Endothelial cell of umbilical vein (primary cell): ENCODE measurements around the gene SEMA3A. TPM values are rescaled to one million over a fixed set of nuclear protein-coding genes. Genes with fewer than 3 reads are reported as not detected.

ENCODE experiments used
- BruUV-seq: library from RNA; stranded (reverse); fragments of 400-500 nt; replicated peaks from 2 replicates; lab custom pipeline; 2021; lab: Mats Ljungman, UMichigan
- CTCF ChIA-PET: fragments of 300-600, 350-600 bp; sonication (Branson Sonifier 250); formaldehyde crosslinking; loops from one replicate; lab custom pipeline; 2021; ENCODE audit warnings: antibody characterized with exemption, inconsistent platforms; lab: Charles Lee
- POLR2A ChIA-PET: fragments of 300-600, 350-600 bp; sonication (Branson Sonifier 250); formaldehyde crosslinking; loops from one replicate; lab custom pipeline; 2021; ENCODE audit warnings: antibody characterized with exemption, inconsistent platforms; lab: Charles Lee
- DNase-seq: peaks from one replicate; pipeline ENCODE4 v3.0.0-alpha.2; 2011; ENCODE audit warnings: low read depth, low spot score
- FAIRE-seq: peaks from 2 replicates; lab custom pipeline; 2011; peaks lifted over from hg19 to GRCh38; lab: Jason Lieb, UNC
- H2AFZ ChIP-seq: 2 replicates; pipeline ENCODE4 v1.6.0; 2012; ENCODE audit warnings: low read depth, low read length, control low read depth, inconsistent platforms
- H3K27ac ChIP-seq: 2 replicates; pipeline ENCODE4 v1.5.1; 2011; ENCODE audit warnings: low read depth, mild to moderate bottlenecking, control low read depth, low read length, moderate library complexity; ENCODE audit not compliant: insufficient read depth
- H3K27me3 ChIP-seq, 2 experiments: 2 replicates each; pipeline versions ENCODE4 v1.6.0 to v1.6.1; 2011; ENCODE audit warnings: low read length in 2 of 2, mixed read lengths in 1 of 2; ENCODE audit not compliant: control insufficient read depth in 2 of 2, insufficient read depth in 2 of 2
- H3K36me3 ChIP-seq, 2 experiments: 2 replicates in 1 of 2; 3 replicates in 1 of 2; pipeline ENCODE4 v1.5.1; 2011; ENCODE audit warnings: low read length in 2 of 2, mild to moderate bottlenecking in 1 of 2, moderate library complexity in 1 of 2; ENCODE audit not compliant: control insufficient read depth in 2 of 2, insufficient read depth in 2 of 2; ENCODE audit errors: extremely low read depth in 1 of 2
- H3K4me1 ChIP-seq: 3 replicates; pipeline ENCODE4 v1.5.1; 2011; ENCODE audit warnings: mild to moderate bottlenecking, low read length; ENCODE audit not compliant: control insufficient read depth, insufficient read depth; ENCODE audit errors: extremely low read depth
- H3K4me2 ChIP-seq: 2 replicates; pipeline ENCODE4 v1.6.1; 2011; ENCODE audit warnings: low read length, control low read depth, mixed read lengths; ENCODE audit not compliant: insufficient read depth
- H3K4me3 ChIP-seq, 3 experiments: fragments of 200-600 bp in 1 of 3; sonication (generic), shearing (Covaris generic) in 1 of 3; replicated peaks in 1 of 3; 2 replicates each; pipeline ENCODE4 v1.5.1; 2011 to 2016; ENCODE audit warnings: control low read depth in 3 of 3, low read length in 3 of 3, mild to moderate bottlenecking in 2 of 3, inconsistent platforms in 1 of 3, low read depth in 1 of 3, moderate library complexity in 1 of 3; ENCODE audit not compliant: insufficient read depth in 1 of 3
- H3K79me2 ChIP-seq: 2 replicates; pipeline ENCODE4 v1.6.0; 2012; ENCODE audit warnings: low read length, inconsistent platforms; ENCODE audit not compliant: control insufficient read depth, insufficient read depth
- H3K9ac ChIP-seq: replicated peaks from 2 replicates; pipeline ENCODE3; 2011; ENCODE audit warnings: low read length, control low read depth; ENCODE audit not compliant: insufficient read depth; ENCODE audit errors: extremely low read depth
- H3K9me1 ChIP-seq: replicated peaks from 3 replicates; pipeline ENCODE4 v1.6.0; 2011; ENCODE audit warnings: mild to moderate bottlenecking, low read length; ENCODE audit not compliant: control insufficient read depth, insufficient read depth; ENCODE audit errors: extremely low read depth
- H3K9me3 ChIP-seq: replicated peaks from 2 replicates; pipeline ENCODE4 v1.5.1; 2012; ENCODE audit warnings: low read length, inconsistent platforms; ENCODE audit not compliant: control insufficient read depth, insufficient read depth
- H4K20me1 ChIP-seq: replicated peaks from 2 replicates; pipeline ENCODE3; 2011; ENCODE audit warnings: mild to moderate bottlenecking, low read length; ENCODE audit not compliant: control insufficient read depth, insufficient read depth; ENCODE audit errors: extremely low read depth
- EZH2 ChIP-seq: IDR thresholded peaks from 2 replicates; pipeline ENCODE4 v1.6.1; 2012; ENCODE audit warnings: borderline replicate concordance, low read depth, mild to moderate bottlenecking, moderate library complexity, low read length, inconsistent platforms; ENCODE audit not compliant: severe bottlenecking
- FOS ChIP-seq: IDR thresholded peaks from 2 replicates; pipeline ENCODE4 v1.6.1; 2011; ENCODE audit warnings: mild to moderate bottlenecking, low read length, moderate library complexity, borderline replicate concordance; ENCODE audit not compliant: insufficient read depth
- GATA2 ChIP-seq: IDR thresholded peaks from 2 replicates; pipeline ENCODE4 v1.7.0; 2011; ENCODE audit warnings: low read depth, mild to moderate bottlenecking, moderate library complexity, mixed read lengths, low read length; ENCODE audit not compliant: insufficient read length, insufficient read depth
- JUN ChIP-seq: IDR thresholded peaks from 2 replicates; pipeline ENCODE4 v1.6.1; 2011; ENCODE audit warnings: borderline replicate concordance, low read depth; ENCODE audit not compliant: insufficient read length, insufficient read depth
- MYC ChIP-seq: IDR thresholded peaks from one replicate; pipeline ENCODE4 v1.6.1; 2011; ENCODE audit warnings: mild to moderate bottlenecking, low read depth, low read length
- POLR2A ChIP-seq: IDR thresholded peaks from 2 replicates; pipeline ENCODE4 v1.6.1; 2012; ENCODE audit warnings: low read depth, mild to moderate bottlenecking, control low read depth, low read length
- POLR2AphosphoS5 ChIP-seq: IDR thresholded peaks from 2 replicates; pipeline ENCODE4 v1.6.1; 2012; ENCODE audit warnings: low read depth, mild to moderate bottlenecking, control low read depth, low read length, moderate library complexity; ENCODE audit not compliant: insufficient read depth
- dilution Hi-C: fragments of 300-500 bp; cut with MboI; formaldehyde crosslinking; loops from one replicate; pipeline ENCODE4 v1.15.0; 2019; ENCODE audit warnings: low sequenced_read_pairs; ENCODE audit not compliant: extremely low pct_ligation_motif_present
- intact Hi-C: fragments of 100-400 bp; cut with micrococcal nuclease; formaldehyde crosslinking; loops from one replicate; pipeline ENCODE4 v1.10.0; 2022
- polyA plus RNA-seq, 4 experiments: library from polyadenylated mRNA; depleted of rRNA in 3 of 4; stranded (reverse) in 3 of 4; unstranded in 1 of 4; fragments of >200 nt; gene quantifications; 2 replicates each; pipeline versions ENCODE4 v1.2.1 to v1.2.3, GENCODE V29; 2011 to 2012; ENCODE audit warnings: missing spikeins in 1 of 4
- total RNA-seq: library from RNA; stranded (reverse); gene quantifications from 2 replicates; pipeline ENCODE4 v1.2.3, GENCODE V29; 2021
- TF ChIP-seq, protein P1 (sequence below), 2 donors: IDR thresholded peaks; 1 replicate in 1 of 2; 2 replicates in 1 of 2; pipeline ENCODE4 v1.5.1; 2011; ENCODE audit warnings: low read length in 2 of 2, mild to moderate bottlenecking in 2 of 2, moderate library complexity in 2 of 2, control low read depth in 1 of 2, inconsistent platforms in 1 of 2, low read depth in 1 of 2; ENCODE audit not compliant: insufficient read depth in 1 of 2; ENCODE audit errors: extremely low read depth in 1 of 2
- TF ChIP-seq, protein P2 (sequence below): IDR thresholded peaks from 2 replicates; pipeline ENCODE4 v1.6.1; 2011; ENCODE audit not compliant: insufficient read depth, insufficient read length

SEMA3A gene
- total and polyA plus RNA-seq, 2 donors (not counting 3 experiments of a cell fraction or from before 2014, with no cell fraction given), result 0.68 to 1.2 TPM

DNA sequence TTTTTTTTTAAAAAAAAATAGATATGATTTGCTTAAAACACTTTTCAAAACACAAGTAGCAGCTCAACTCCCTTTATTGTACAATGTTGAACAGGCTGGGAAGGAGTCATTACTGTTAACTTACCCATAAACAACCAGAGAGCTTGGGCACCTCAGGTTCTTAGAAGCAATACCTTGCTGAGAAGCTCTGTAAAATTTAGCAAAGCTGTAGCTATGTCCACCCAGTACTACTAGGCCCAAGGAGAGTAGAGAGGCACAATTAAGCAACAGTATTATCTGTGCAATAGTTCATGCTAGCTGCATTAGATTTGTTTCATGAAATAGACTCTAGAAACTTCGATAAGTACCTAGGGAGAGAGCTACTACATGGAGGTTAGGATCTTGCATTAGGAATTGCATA is 32.0 kb downstream of the SEMA3A start:
- peak overlapping the region; percentile 30 for H2AFZ ChIP-seq
- H3K9me3 ChIP-seq, result no peaks in the 10 kb centered on the region
- no peak overlapping the region for H3K4me2 ChIP-seq
- no peaks in the 10 kb centered on the region for H3K36me3 ChIP-seq
- ChIA-PET CTCF (interaction anchor here (0.9 to 2.5 kb wide), 7 partner anchors 8 to 879 kb away, joined by 3 to 7 read pairs (median 3); no protein-coding TSS in a partner anchor), POLR2A (interaction anchor here (0.7 kb wide), 1 partner anchor 966 kb away, joined by 3 read pairs; no protein-coding TSS in a partner anchor)
- H3K9me1 ChIP-seq, result no peaks in the 10 kb centered on the region
- FAIRE-seq (no peak), DNase-seq (no peak)
- no peaks in the 10 kb centered on the region for H3K4me1 ChIP-seq
- no peaks in the 10 kb centered on the region for H4K20me1 ChIP-seq
- H3K9ac ChIP-seq, result no peak overlapping the region
- no peaks in the 10 kb centered on the region for H3K27me3 ChIP-seq
- H3K79me2 ChIP-seq, result no peaks in the 10 kb centered on the region
- TF ChIP-seq, protein P1, sequence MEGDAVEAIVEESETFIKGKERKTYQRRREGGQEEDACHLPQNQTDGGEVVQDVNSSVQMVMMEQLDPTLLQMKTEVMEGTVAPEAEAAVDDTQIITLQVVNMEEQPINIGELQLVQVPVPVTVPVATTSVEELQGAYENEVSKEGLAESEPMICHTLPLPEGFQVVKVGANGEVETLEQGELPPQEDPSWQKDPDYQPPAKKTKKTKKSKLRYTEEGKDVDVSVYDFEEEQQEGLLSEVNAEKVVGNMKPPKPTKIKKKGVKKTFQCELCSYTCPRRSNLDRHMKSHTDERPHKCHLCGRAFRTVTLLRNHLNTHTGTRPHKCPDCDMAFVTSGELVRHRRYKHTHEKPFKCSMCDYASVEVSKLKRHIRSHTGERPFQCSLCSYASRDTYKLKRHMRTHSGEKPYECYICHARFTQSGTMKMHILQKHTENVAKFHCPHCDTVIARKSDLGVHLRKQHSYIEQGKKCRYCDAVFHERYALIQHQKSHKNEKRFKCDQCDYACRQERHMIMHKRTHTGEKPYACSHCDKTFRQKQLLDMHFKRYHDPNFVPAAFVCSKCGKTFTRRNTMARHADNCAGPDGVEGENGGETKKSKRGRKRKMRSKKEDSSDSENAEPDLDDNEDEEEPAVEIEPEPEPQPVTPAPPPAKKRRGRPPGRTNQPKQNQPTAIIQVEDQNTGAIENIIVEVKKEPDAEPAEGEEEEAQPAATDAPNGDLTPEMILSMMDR (IDR thresholded peaks at IDR 0.05; ENCODE audit: extremely low read depth in 1 of 2, insufficient read depth in 1 of 2, low read depth in 1 of 2, low read length in 2 of 2), result no peak
- TF ChIP-seq POLR2A (no peak), POLR2AphosphoS5 (no peak), JUN (no peak), GATA2 (no peak), EZH2 (no peak), MYC (no peak), FOS (no peak)
- TF ChIP-seq, protein P2, sequence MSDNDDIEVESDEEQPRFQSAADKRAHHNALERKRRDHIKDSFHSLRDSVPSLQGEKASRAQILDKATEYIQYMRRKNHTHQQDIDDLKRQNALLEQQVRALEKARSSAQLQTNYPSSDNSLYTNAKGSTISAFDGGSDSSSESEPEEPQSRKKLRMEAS, result no peak
- intact Hi-C loops (no loop called here), dilution Hi-C loops (no loop called here)
- no peak overlapping the region for H3K27ac ChIP-seq
- no peak overlapping the region for H3K4me3 ChIP-seq
- BruUV-seq, result no TSS peak
